Mesenteric fat pad (tissue), 1 donor: Measurements from ENCODE around the gene KIF27. TPM values are rescaled to one million over a fixed set of nuclear protein-coding genes. Genes with fewer than 3 reads are reported as not detected.
"Not testable (repeated sequence)": the region's sequence is repeated elsewhere in the genome, so short reads cannot be mapped to it uniquely, and the experiment has no call there.

Experiments used
- DNase-seq: peaks from one replicate; pipeline ENCODE4 v3.0.0-alpha.2; 2020; ENCODE audit warnings: low spot score
- total RNA-seq: library from RNA; stranded (reverse); fragmentation: NEBNext Ultra II Directional; extraction: Animal tissue kit (Norgen Biotek cat#: 25700); gene quantifications from one replicate; pipeline ENCODE4 v1.2.1, GENCODE V29; 2021
- donor health status: DM: yes; HTN: yes; CAD: no.

The KIF27 gene
- total RNA-seq, 1 donor from 2014 or later = 3.9 TPM

GRCh38 chr9:83932011-83932410, 10.8 kb upstream of the KIF27 start:
- DNase-seq = no peak

DNA sequence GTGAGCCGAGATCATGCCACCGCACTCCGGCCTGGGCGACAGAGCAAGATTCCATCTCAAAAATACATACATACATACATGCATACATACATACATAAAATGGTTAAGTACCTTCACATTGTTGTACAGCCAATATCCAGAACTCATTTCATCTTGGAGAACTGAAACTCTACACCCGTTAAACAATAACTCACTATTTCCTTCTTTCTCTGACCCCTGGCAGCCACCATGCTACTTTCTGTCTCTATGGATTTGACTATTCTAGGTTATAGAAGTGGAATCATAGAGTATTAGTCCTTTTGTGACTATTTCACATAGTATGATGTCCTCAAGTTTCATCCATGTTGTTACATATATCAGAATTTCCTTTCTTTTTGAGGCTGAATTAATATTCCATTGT, 9.6 kb upstream of the KIF27 start:
- no peak for DNase-seq

DNA sequence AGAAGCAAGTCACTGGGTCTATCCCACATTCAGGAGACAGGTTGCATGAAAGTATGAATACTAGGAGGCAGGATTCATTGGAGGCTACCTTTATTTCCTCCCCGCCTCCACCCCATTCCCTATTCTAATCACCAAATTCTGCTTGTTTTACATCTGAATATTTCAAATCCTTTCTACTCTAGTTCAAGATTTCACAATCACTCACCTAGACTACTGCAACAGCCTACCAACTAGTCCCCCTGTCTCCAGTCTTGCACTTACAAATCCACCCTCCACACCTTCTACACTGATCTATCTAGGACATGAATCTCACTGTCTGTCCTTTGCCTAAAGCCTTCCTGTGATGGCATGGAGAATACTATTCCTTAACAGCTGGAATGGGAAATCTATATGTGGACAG, 6.4 kb upstream of the KIF27 start:
- DNase-seq = no peak

DNA sequence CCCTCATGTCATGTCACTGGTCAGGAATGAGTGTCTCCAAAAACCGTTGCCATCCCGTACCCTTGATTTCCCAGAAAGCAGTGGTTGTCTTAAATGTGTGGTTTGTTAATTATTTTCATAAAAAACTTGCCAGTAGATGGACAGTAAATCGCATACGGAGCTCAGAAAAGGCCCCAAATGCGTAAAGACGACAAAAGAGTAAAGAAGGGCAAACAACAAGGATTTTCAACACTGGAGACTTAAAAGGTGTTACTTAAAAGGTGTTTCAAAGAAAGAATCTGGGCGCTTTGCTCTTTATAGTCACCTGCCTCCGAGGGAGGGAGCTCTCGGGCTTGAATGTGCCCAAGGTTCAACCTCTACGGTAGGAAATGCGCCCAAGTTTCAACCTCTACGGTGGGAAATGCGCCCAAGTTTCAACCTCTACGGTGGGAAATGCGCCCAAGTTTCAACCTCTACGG, 734 bp downstream of the KIF27 start:
- no peak for DNase-seq

DNA sequence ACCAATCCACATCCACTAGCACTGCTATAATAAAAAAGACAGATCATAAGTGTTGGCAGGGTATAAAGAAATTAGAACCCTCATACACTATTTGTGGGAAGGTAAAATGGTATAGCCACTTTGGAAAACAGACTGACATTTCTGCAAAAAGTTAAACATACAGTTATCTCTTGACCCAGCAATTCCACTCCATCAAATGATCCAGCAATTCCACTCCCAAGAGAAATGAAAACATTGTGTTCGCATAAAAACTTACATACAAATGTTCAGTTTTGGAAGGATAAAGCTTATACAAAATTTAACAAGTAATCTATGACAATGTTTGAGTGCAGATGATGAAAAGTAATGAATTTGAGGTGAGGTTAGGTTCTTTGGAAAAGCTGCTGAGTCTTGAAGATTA, 2.1 kb downstream of the KIF27 start:
- no peak for DNase-seq

DNA sequence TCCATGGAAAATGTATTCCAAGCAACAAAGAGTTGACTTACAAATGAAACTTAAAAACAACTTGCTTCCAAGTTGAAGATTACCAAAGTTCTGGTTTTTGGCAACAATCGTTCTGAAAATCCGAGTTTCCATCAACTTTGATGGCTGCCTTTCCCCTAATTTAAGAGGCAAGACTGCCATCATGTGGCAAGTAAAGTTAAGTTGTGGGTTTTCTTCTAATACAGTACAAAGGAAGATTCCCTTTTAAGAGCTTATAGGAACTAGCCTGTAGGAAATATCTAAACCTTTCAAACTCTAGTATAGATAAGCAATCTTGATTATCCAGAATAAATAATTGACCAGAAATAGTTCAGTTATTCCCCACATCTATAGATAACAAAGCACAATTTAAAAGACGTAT, 9.0 kb downstream of the KIF27 start:
- DNase-seq = not testable (repeated sequence)

DNA sequence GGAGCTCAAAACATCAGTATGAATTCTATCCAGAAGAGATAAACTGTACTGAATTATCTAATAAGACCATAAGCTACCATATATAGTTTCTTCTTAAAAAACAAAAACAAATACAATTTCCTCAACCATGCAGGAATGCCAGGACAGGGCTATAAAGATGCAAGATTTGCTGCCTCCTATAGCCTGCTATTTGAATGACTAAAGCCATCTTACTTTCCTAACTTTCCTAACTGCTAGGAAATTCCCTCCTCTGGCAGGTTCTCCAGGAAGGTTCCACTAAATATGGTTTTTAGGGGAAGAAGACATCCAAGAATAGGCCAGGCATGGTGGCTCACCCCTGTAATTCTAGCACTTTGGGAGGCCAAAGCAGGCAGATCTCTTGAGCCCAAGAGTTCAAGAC, 15.1 kb downstream of the KIF27 start:
- DNase-seq = no peak

DNA sequence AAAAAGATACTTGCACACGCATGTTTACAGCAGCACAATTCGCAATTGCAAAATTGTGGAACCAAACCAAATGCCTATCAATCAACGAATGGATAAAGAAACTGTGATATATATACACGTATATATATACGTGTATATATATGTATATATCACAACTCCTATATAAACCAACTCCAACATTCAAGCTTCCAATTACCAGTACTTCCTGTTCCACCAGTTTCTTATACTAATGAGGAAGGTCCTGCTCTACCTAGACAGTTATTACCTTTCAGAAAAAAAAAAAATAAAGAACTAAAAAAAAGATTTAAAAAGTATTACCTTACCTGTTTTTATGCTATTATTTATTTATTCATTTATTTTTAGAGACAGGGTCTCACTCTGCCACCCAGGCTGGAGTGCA, 20.6 kb downstream of the KIF27 start:
- not testable (repeated sequence) for DNase-seq

- DNase-seq = not testable (repeated sequence)
Measured at GRCh38 chr9:83894301-83894700, 26.9 kb downstream of the KIF27 start.

GRCh38 chr9:83886498-83886897, 34.7 kb downstream of the KIF27 start:
- DNase-seq = not testable (repeated sequence)

GRCh38 chr9:83885559-83886240, 35.5 kb downstream of the KIF27 start:
- DNase-seq = not testable (repeated sequence)

GRCh38 chr9:83881687-83882408, 39.4 kb downstream of the KIF27 start:
- DNase-seq = not testable (repeated sequence)

DNA sequence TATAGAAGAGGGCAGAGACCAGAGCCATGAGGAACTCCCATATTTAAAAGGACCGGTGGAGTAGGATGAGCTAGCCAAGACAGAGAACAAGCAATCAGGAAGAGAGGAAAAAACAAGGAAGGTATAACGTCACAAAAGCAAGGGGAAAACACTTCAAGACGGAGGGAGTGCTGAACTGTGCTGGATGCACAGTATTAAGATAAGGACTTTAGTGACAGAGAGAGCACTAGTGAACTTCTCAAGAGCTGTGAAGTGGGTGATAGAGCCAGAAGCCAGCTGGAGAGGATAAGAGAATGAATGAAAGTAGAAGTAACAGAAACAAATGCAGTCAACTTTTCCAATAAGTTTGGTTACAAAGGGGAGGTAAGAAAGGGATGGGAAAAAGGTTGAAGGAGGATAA, 45.7 kb downstream of the KIF27 start:
- DNase-seq = not testable (repeated sequence)

DNA sequence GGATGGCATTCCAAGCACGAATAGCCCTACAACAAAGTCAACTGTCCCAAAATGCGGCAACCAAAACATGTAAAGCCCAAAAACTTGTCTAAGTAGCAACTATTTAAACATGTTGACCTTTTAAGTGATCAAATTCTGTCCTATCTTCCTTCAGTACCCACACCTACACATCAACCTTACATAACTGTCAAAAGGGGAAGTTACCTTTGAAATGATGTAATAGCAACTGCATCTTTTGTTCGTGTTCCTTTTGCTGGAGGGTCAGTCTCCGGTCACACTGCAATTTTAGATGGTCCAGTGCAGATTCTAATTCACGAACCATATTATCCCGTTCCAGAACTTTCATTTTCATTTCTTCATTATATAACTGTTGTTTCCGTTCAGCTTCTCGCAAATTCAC, 71.3 kb downstream of the KIF27 start:
- DNase-seq = not testable (repeated sequence)

- DNase-seq = not testable (repeated sequence)
Measured at GRCh38 chr9:83837070-83837643, 84.1 kb downstream of the KIF27 start.

GRCh38 chr9:83830426-83831071, 90.7 kb downstream of the KIF27 start:
- not testable (repeated sequence) for DNase-seq

GRCh38 chr9:83824986-83825623, 96.1 kb downstream of the KIF27 start:
- DNase-seq = not testable (repeated sequence)

GRCh38 chr9:83817356-83818278, 103.6 kb downstream of the KIF27 start, which contains the start of gene GKAP1:
Gene GKAP1 (minus strand): TSS chr9:83817769. CDS start chr9:83806517, 11,252 bp downstream.
- DNase-seq = peak; percentile 90

GRCh38 chr9:83817011-83817355, 104.2 kb downstream of the KIF27 start:
- DNase-seq = not testable (repeated sequence)

GRCh38 chr9:83815120-83815519, 106.1 kb downstream of the KIF27 start:
- DNase-seq = not testable (repeated sequence)
